A549 (cell line): ENCODE data around the gene DAB1. TPM values are rescaled to one million over a fixed set of nuclear protein-coding genes. Genes with fewer than 3 reads are reported as not detected.

Experiments
- ATAC-seq, 2 experiments: fragments of 200-7000 bp in 1 of 2; fragments of >200 bp in 1 of 2; cut with Nextera tagmentation in 1 of 2; cut with Tn5 transposase in 1 of 2; 3 replicates each; pipeline versions ENCODE4 v1.8.0 to v1.9.1; 2018 to 2020; ENCODE audit warnings: mild to moderate bottlenecking in 1 of 2, moderate library complexity in 1 of 2
- CTCF ChIA-PET: fragments of 300-600 bp; sonication (Branson Sonifier 250); formaldehyde crosslinking; extraction: SDS; loops from one replicate; lab custom pipeline; 2021; ENCODE audit warnings: antibody characterized with exemption, inconsistent platforms; lab: Yijun Ruan, JAX
- POLR2A ChIA-PET: fragments of 350-600 bp; formaldehyde crosslinking; extraction: SDS; loops from one replicate; lab custom pipeline; 2021; ENCODE audit warnings: antibody characterized with exemption, inconsistent platforms; lab: Yijun Ruan, JAX
- DNase-seq, 2 experiments: peaks; one replicate each; pipeline versions ENCODE4 v3.0.0 to v3.0.0-alpha.2; 2011 to 2016; ENCODE audit warnings: low read depth in 1 of 2, low spot score in 1 of 2
- FAIRE-seq: peaks from 2 replicates; lab custom pipeline; 2011; peaks lifted over from hg19 to GRCh38; lab: Jason Lieb, UNC
- H3K27ac ChIP-seq, 2 experiments: fragments of >200 bp; sonication (Bioruptor Twin); formaldehyde crosslinking; 3 replicates each; pipeline ENCODE4 v1.5.1; 2016 to 2017
- H3K4me1 ChIP-seq: fragments of >200 bp; sonication (Bioruptor Twin); formaldehyde crosslinking; 3 replicates; pipeline ENCODE4 v1.6.1; 2016
- H3K4me2 ChIP-seq: fragments of >200 bp; sonication (Bioruptor Twin); formaldehyde crosslinking; 3 replicates; pipeline ENCODE4 v1.6.1; 2016
- H3K4me3 ChIP-seq: fragments of >200 bp; sonication (Bioruptor Twin); formaldehyde crosslinking; 3 replicates; pipeline ENCODE4 v1.5.1; 2016
- H3K9me3 ChIP-seq: fragments of >200 bp; sonication (Bioruptor Twin); formaldehyde crosslinking; 3 replicates; pipeline ENCODE4 v1.6.1; 2016
- CBX2 ChIP-seq: fragments of 200-600 bp; sonication (generic); IDR thresholded peaks from 2 replicates; pipeline ENCODE4 v1.6.1; 2016; ENCODE audit warnings: low read depth, mild to moderate bottlenecking, borderline replicate concordance
- EP300 ChIP-seq, 2 experiments: fragments of >200 bp; sonication (Bioruptor Twin); formaldehyde crosslinking; IDR thresholded peaks; 2 replicates in 1 of 2; 3 replicates in 1 of 2; pipeline ENCODE4 v1.6.1; 2016 to 2017
- FOXS1 ChIP-seq: fragments of 250-450 bp; sonication (Bioruptor Pico); IDR thresholded peaks from 2 replicates; pipeline ENCODE4 v1.5.0; 2020; ENCODE audit warnings: mild to moderate bottlenecking, moderate library complexity
- HDAC2 ChIP-seq: fragments of 200-600 bp; sonication (generic); IDR thresholded peaks from 2 replicates; pipeline ENCODE4 v1.6.1; 2016
- HOXB13 ChIP-seq: fragments of 250-450 bp; sonication (Bioruptor Pico); IDR thresholded peaks from 2 replicates; pipeline ENCODE4 v1.5.0; 2020; ENCODE audit warnings: low read depth, mild to moderate bottlenecking, moderate library complexity
- HOXB5 ChIP-seq: fragments of 250-450 bp; sonication (Bioruptor Pico); IDR thresholded peaks from 2 replicates; pipeline ENCODE4 v1.5.0; 2020; ENCODE audit warnings: mild to moderate bottlenecking, moderate library complexity
- JUNB ChIP-seq: fragments of >200 bp; sonication (Bioruptor Twin); formaldehyde crosslinking; IDR thresholded peaks from 2 replicates; pipeline ENCODE4 v1.6.1; 2016
- KDM1A ChIP-seq: fragments of 200-600 bp; sonication (generic); IDR thresholded peaks from 2 replicates; pipeline ENCODE4 v1.6.1; 2016; ENCODE audit warnings: low read depth, mild to moderate bottlenecking
- KDM5A ChIP-seq: fragments of 200-600 bp; sonication (generic); IDR thresholded peaks from 2 replicates; pipeline ENCODE4 v1.6.1; 2016; ENCODE audit warnings: antibody characterized with exemption, mild to moderate bottlenecking
- MAFK ChIP-seq: fragments of 450-650 bp; IDR thresholded peaks from 2 replicates; pipeline ENCODE4 v1.6.1; 2014; ENCODE audit not compliant: partially characterized antibody
- MAZ ChIP-seq: fragments of 150-350 bp; IDR thresholded peaks from 2 replicates; pipeline ENCODE4 v1.6.1; 2014; ENCODE audit warnings: antibody characterized with exemption, low read depth, low read length, borderline replicate concordance
- NPAS2 ChIP-seq: fragments of 250-450 bp; sonication (Bioruptor Pico); IDR thresholded peaks from 2 replicates; pipeline ENCODE4 v1.8.0; 2022; ENCODE audit warnings: mild to moderate bottlenecking, moderate library complexity, borderline replicate concordance
- PHF8 ChIP-seq: fragments of 200-600 bp; sonication (generic); IDR thresholded peaks from 2 replicates; pipeline ENCODE4 v1.6.1; 2016; ENCODE audit warnings: low read depth, mild to moderate bottlenecking, antibody characterized with exemption, moderate library complexity, borderline replicate concordance
- POLR2A ChIP-seq: IDR thresholded peaks from 2 replicates; pipeline ENCODE4 v1.6.1; 2012; ENCODE audit warnings: mild to moderate bottlenecking, low read length
- RARB ChIP-seq: fragments of 250-450 bp; sonication (Bioruptor Pico); IDR thresholded peaks from 2 replicates; pipeline ENCODE4 v1.8.0; 2021; ENCODE audit warnings: mild to moderate bottlenecking, moderate library complexity
- RCOR1 ChIP-seq: fragments of 150-350 bp; IDR thresholded peaks from 2 replicates; pipeline ENCODE4 v1.6.1; 2014; ENCODE audit warnings: antibody characterized with exemption, low read length, low read depth
- RFX5 ChIP-seq: fragments of 450-650 bp; IDR thresholded peaks from 2 replicates; pipeline ENCODE4 v1.7.1; 2014; ENCODE audit warnings: antibody characterized with exemption, mild to moderate bottlenecking, moderate library complexity
- SREBF2 ChIP-seq: fragments of 450-650 bp; IDR thresholded peaks from 2 replicates; pipeline ENCODE4 v1.6.1; 2014; ENCODE audit warnings: mild to moderate bottlenecking, moderate library complexity
- TFCP2L1 ChIP-seq: fragments of 250-450 bp; sonication (Bioruptor Pico); IDR thresholded peaks from 2 replicates; pipeline ENCODE4 v1.5.0; 2021; ENCODE audit warnings: mild to moderate bottlenecking
- ZFP36 ChIP-seq: fragments of 450-650 bp; IDR thresholded peaks from 2 replicates; pipeline ENCODE4 v1.6.1; 2014; ENCODE audit warnings: borderline replicate concordance; ENCODE audit not compliant: partially characterized antibody
- ZSCAN20 ChIP-seq: fragments of 250-450 bp; sonication (Bioruptor Pico); IDR thresholded peaks from 2 replicates; pipeline ENCODE4 v1.8.0; 2022; ENCODE audit warnings: mild to moderate bottlenecking, moderate library complexity
- WGBS: methylation state at CpG from one replicate; pipeline ENCODE4 v1.1.6; 2017; ENCODE audit errors: missing lambda C conversion rate; 5-methylcytosine and 5-hydroxymethylcytosine counted together
- polyA plus RNA-seq, 4 experiments: library from polyadenylated mRNA; depleted of rRNA in 3 of 4; stranded (reverse); fragments of >200 nt; fragmentation: RNase III in 1 of 4; extraction: RNeasy Plus Mini Kit Qiagen cat#74134 plus additional on column Dnase treatment in 1 of 4; gene quantifications; 2 replicates in 3 of 4; 3 replicates in 1 of 4; pipeline ENCODE4 v1.2.3, GENCODE V29; 2011 to 2017
- TF ChIP-seq, protein P1 (sequence below): fragments of >200 bp; sonication (Bioruptor Twin); formaldehyde crosslinking; IDR thresholded peaks from 3 replicates; pipeline ENCODE4 v1.5.1; 2016
- TF ChIP-seq, protein P2 (sequence below): fragments of 450-650 bp; IDR thresholded peaks from 2 replicates; pipeline ENCODE4 v1.6.1; 2014; ENCODE audit warnings: antibody characterized with exemption
- TF ChIP-seq, protein P3 (sequence below): IDR thresholded peaks from 2 replicates; pipeline ENCODE4 v1.6.1; 2012
- TF ChIP-seq, protein P4 (sequence below): fragments of 150-350 bp; IDR thresholded peaks from 2 replicates; pipeline ENCODE4 v1.6.1; 2014; ENCODE audit warnings: low read depth, mild to moderate bottlenecking, low read length
- TF ChIP-seq, protein P5 (sequence below): IDR thresholded peaks from 2 replicates; pipeline ENCODE4 v1.6.1; 2012; ENCODE audit warnings: low read depth, borderline replicate concordance
- TF ChIP-seq, protein P6 (sequence below): fragments of 200-600 bp; sonication (generic); IDR thresholded peaks from 2 replicates; pipeline ENCODE4 v1.6.1; 2016; ENCODE audit warnings: antibody characterized with exemption, mild to moderate bottlenecking, moderate library complexity

The DAB1 gene
- polyA plus RNA-seq, 2 of the 4 experiments (the other 2 are of a cell fraction): not detected

DNA sequence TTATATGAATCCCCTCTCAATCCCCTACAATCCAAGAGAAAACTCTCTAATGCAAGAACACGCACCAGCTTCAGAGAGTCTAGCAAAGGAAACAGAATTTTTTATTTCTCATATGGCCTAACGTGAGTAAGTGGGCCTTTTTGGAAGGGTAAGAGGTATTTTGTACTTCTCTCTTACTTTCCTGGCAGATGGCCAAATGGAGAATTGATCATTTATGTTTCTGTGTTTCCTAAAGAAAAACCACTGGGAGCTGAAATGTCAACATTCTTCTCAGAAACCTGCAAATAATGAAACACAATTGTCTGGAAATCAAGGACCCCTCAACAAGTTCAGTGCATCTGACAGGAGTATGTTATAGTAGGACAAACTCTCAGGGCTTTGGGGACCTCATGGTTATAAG is 281.7 kb downstream of the DAB1 start:
- POLR2A ChIA-PET: no interaction called here
- FAIRE-seq: no peak
- no peak for TF ChIP-seq FOXS1 (CRISPR knock-in tag)
- TF ChIP-seq CBX2: no peak
- TF ChIP-seq RCOR1: no peak
- no peak for TF ChIP-seq NPAS2 (CRISPR knock-in tag)
- TF ChIP-seq HOXB13 (CRISPR knock-in tag): no peak
- TF ChIP-seq, protein P1, sequence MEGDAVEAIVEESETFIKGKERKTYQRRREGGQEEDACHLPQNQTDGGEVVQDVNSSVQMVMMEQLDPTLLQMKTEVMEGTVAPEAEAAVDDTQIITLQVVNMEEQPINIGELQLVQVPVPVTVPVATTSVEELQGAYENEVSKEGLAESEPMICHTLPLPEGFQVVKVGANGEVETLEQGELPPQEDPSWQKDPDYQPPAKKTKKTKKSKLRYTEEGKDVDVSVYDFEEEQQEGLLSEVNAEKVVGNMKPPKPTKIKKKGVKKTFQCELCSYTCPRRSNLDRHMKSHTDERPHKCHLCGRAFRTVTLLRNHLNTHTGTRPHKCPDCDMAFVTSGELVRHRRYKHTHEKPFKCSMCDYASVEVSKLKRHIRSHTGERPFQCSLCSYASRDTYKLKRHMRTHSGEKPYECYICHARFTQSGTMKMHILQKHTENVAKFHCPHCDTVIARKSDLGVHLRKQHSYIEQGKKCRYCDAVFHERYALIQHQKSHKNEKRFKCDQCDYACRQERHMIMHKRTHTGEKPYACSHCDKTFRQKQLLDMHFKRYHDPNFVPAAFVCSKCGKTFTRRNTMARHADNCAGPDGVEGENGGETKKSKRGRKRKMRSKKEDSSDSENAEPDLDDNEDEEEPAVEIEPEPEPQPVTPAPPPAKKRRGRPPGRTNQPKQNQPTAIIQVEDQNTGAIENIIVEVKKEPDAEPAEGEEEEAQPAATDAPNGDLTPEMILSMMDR: no peak
- no peak for TF ChIP-seq SREBF2
- TF ChIP-seq, protein P2, sequence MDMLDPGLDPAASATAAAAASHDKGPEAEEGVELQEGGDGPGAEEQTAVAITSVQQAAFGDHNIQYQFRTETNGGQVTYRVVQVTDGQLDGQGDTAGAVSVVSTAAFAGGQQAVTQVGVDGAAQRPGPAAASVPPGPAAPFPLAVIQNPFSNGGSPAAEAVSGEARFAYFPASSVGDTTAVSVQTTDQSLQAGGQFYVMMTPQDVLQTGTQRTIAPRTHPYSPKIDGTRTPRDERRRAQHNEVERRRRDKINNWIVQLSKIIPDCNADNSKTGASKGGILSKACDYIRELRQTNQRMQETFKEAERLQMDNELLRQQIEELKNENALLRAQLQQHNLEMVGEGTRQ: no peak
- TF ChIP-seq, protein P3, sequence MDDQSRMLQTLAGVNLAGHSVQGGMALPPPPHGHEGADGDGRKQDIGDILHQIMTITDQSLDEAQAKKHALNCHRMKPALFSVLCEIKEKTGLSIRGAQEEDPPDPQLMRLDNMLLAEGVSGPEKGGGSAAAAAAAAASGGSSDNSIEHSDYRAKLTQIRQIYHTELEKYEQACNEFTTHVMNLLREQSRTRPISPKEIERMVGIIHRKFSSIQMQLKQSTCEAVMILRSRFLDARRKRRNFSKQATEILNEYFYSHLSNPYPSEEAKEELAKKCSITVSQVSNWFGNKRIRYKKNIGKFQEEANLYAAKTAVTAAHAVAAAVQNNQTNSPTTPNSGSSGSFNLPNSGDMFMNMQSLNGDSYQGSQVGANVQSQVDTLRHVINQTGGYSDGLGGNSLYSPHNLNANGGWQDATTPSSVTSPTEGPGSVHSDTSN: no peak
- no peak for TF ChIP-seq KDM1A
- TF ChIP-seq, protein P4, sequence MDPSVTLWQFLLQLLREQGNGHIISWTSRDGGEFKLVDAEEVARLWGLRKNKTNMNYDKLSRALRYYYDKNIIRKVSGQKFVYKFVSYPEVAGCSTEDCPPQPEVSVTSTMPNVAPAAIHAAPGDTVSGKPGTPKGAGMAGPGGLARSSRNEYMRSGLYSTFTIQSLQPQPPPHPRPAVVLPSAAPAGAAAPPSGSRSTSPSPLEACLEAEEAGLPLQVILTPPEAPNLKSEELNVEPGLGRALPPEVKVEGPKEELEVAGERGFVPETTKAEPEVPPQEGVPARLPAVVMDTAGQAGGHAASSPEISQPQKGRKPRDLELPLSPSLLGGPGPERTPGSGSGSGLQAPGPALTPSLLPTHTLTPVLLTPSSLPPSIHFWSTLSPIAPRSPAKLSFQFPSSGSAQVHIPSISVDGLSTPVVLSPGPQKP: no peak
- no peak for TF ChIP-seq HDAC2
- no peak for TF ChIP-seq JUNB
- TF ChIP-seq EP300 (IDR thresholded peaks at IDR 0.05): no peak
- no peak for TF ChIP-seq TFCP2L1 (CRISPR knock-in tag)
- no peak for TF ChIP-seq MAFK
- no peak for TF ChIP-seq HOXB5 (CRISPR knock-in tag)
- TF ChIP-seq KDM5A: no peak

DNA sequence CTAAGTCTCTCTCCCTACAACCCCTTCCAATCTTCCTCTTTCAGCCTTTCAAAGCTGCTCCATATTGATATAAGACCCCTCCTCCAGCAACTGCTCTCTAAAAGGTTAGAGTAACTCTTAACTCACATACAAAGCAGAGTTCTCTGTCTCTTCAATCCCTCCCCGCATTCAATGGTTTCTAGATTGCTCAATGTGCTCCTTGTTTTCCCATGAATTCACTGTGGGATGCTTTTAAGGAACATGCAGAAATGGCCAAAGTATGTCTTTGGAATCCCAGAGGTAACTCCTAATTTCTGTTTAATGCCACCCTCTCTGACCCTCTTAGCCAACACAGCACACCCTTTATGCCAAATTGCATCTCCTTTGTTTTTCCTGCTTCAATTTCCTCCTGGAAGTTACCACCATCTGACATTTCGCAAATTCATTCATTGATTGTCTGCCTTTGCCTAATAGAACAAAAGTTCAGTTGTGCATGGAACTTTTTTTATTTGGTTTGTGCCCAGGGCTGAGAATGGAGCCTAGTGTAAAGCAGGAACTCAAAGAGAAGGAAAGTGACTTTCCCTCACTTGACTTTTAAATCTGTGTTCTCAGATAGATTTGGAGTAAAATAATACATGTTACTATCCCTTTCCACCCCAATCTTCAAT is 285.3 kb downstream of the DAB1 start:
- Histone ChIP-seq H3K9me3 (no peaks in the 10 kb centered on the region), H3K4me2 (no peak overlapping the region), H3K4me1 (no peaks in the 10 kb centered on the region), H3K27ac (no peak overlapping the region), H3K4me3 (no peak overlapping the region)
- WGBS: 8% methylated on average over 2 of the region's 2 CpGs
- ChIA-PET POLR2A (no interaction called here), CTCF (no interaction called here)
- FAIRE-seq: no peak
- ATAC-seq: no peak
- DNase-seq: no peak
- TF ChIP-seq, protein P4: no peak
- TF ChIP-seq PHF8: no peak
- TF ChIP-seq MAZ: no peak
- no peak for TF ChIP-seq CBX2
- TF ChIP-seq, protein P5, sequence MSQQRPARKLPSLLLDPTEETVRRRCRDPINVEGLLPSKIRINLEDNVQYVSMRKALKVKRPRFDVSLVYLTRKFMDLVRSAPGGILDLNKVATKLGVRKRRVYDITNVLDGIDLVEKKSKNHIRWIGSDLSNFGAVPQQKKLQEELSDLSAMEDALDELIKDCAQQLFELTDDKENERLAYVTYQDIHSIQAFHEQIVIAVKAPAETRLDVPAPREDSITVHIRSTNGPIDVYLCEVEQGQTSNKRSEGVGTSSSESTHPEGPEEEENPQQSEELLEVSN: no peak
- TF ChIP-seq, protein P6, sequence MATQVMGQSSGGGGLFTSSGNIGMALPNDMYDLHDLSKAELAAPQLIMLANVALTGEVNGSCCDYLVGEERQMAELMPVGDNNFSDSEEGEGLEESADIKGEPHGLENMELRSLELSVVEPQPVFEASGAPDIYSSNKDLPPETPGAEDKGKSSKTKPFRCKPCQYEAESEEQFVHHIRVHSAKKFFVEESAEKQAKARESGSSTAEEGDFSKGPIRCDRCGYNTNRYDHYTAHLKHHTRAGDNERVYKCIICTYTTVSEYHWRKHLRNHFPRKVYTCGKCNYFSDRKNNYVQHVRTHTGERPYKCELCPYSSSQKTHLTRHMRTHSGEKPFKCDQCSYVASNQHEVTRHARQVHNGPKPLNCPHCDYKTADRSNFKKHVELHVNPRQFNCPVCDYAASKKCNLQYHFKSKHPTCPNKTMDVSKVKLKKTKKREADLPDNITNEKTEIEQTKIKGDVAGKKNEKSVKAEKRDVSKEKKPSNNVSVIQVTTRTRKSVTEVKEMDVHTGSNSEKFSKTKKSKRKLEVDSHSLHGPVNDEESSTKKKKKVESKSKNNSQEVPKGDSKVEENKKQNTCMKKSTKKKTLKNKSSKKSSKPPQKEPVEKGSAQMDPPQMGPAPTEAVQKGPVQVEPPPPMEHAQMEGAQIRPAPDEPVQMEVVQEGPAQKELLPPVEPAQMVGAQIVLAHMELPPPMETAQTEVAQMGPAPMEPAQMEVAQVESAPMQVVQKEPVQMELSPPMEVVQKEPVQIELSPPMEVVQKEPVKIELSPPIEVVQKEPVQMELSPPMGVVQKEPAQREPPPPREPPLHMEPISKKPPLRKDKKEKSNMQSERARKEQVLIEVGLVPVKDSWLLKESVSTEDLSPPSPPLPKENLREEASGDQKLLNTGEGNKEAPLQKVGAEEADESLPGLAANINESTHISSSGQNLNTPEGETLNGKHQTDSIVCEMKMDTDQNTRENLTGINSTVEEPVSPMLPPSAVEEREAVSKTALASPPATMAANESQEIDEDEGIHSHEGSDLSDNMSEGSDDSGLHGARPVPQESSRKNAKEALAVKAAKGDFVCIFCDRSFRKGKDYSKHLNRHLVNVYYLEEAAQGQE: no peak
- TF ChIP-seq ZSCAN20 (CRISPR knock-in tag): no peak
- no peak for TF ChIP-seq RFX5
- no peak for TF ChIP-seq POLR2A
- TF ChIP-seq FOXS1 (CRISPR knock-in tag): no peak
- no peak for TF ChIP-seq ZFP36
- no peak for TF ChIP-seq RARB (CRISPR knock-in tag)

More for the DNA sequence above, 281.7 kb downstream of the DAB1 start:
- no peak overlapping the region for H3K27ac ChIP-seq
- ATAC-seq (no peak), DNase-seq (no peak)
- no peak overlapping the region for H3K4me3 ChIP-seq
- 3% methylated on average over 2 of the region's 2 CpGs for WGBS
- no peaks in the 10 kb centered on the region for H3K4me1 ChIP-seq
- no peaks in the 10 kb centered on the region for H3K9me3 ChIP-seq
- CTCF ChIA-PET: no interaction called here
- no peak overlapping the region for H3K4me2 ChIP-seq
